Right ventricle myocardium inferior (tissue), 1 donor: ENCODE data around the gene MAPK1. TPM values are rescaled to one million over a fixed set of nuclear protein-coding genes. Genes with fewer than 3 reads are reported as not detected.
A peak's percentile ranks its signal among the peaks of the same experiment; 100 is the strongest.
"Not testable (repeated sequence)": the region's sequence is repeated elsewhere in the genome, so short reads cannot be mapped to it uniquely, and the experiment has no call there.

Experiments
- ATAC-seq: fragments of 200-7000 bp; cut with Tn5 transposase; one replicate; pipeline ENCODE4 v1.9.1; 2020; ENCODE audit warnings: mild to moderate bottlenecking, moderate library complexity
- DNase-seq: peaks from one replicate; pipeline ENCODE4 v3.0.0; 2021; ENCODE audit errors: missing footprints
- intact Hi-C: fragments of 100-400 bp; cut with DNase I; formaldehyde crosslinking; loops from one replicate; pipeline ENCODE4 v1.11.0; 2022
- total RNA-seq: library from RNA; stranded (reverse); fragmentation: NEBNext Ultra II Directional; extraction: Animal tissue kit (Norgen Biotek cat#: 25700); gene quantifications from one replicate; pipeline ENCODE4 v1.2.1, GENCODE V29; 2021
- donor health status: DM: no; HTN: yes; CAD: no; lungs with severe emphysema.

The MAPK1 gene
- total RNA-seq, 1 donor from 2014 or later: 79.2 TPM

GRCh38 chr22:21741790-21742189 lies 125.7 kb downstream of the MAPK1 start:
- no peak for ATAC-seq
- intact Hi-C loops: no loop called here
- no peak for DNase-seq

- ATAC-seq (no peak), DNase-seq (no peak)
- intact Hi-C loops: no loop called here
These were observed 126.4 kb downstream of the MAPK1 start for GRCh38 chr22:21741059-21741458.

GRCh38 chr22:21739828-21740377 lies 127.5 kb downstream of the MAPK1 start:
- no peak for ATAC-seq
- no peak for DNase-seq
- intact Hi-C loops: no loop called here

- ATAC-seq (no peak), DNase-seq (no peak)
- intact Hi-C loops: no loop called here
These were observed 128.5 kb downstream of the MAPK1 start for GRCh38 chr22:21738966-21739365.

- no peak for ATAC-seq
- intact Hi-C loops: no loop called here
- no peak for DNase-seq
These were observed 129.4 kb downstream of the MAPK1 start for GRCh38 chr22:21738081-21738480.

- intact Hi-C loops: no loop called here
- DNase-seq: no peak
These were observed 130.5 kb downstream of the MAPK1 start for GRCh38 chr22:21736948-21737347.

GRCh38 chr22:21736084-21736642 lies 131.3 kb downstream of the MAPK1 start:
- DNase-seq: no peak
- peak; percentile 16 for ATAC-seq
- intact Hi-C loops: no loop called here

More at GRCh38 chr22:21736948-21737347, 130.5 kb downstream of the MAPK1 start:
- no peak for ATAC-seq

GRCh38 chr22:21735200-21736083 lies 132.0 kb downstream of the MAPK1 start, which contains the start of gene YPEL1:
TSS of gene YPEL1 (minus strand) at chr22:21735794. CDS start at chr22:21710744, 25,050 bp downstream.
- peak; percentile 99 for ATAC-seq
- intact Hi-C loops: loop anchor here (2.0 kb wide), 1 partner anchor 129 kb away; no protein-coding TSS in a partner anchor

GRCh38 chr22:21734540-21735199 lies 132.8 kb downstream of the MAPK1 start:
- no peak for DNase-seq
- intact Hi-C loops: loop anchor here (2.0 kb wide), 1 partner anchor 130 kb away; no protein-coding TSS in a partner anchor

More at GRCh38 chr22:21735200-21736083, 132.0 kb downstream of the MAPK1 start, which contains the start of gene YPEL1:
- DNase-seq: peak; percentile 99

GRCh38 chr22:21731503-21731902 lies 135.9 kb downstream of the MAPK1 start:
- intact Hi-C loops: no loop called here
- ATAC-seq: no peak
- DNase-seq: no peak

More at GRCh38 chr22:21734540-21735199, 132.8 kb downstream of the MAPK1 start:
- no peak for ATAC-seq

GRCh38 chr22:21730535-21731308 lies 136.7 kb downstream of the MAPK1 start:
- DNase-seq (no peak), ATAC-seq (no peak)
- intact Hi-C loops: no loop called here

- DNase-seq, intact Hi-C loops, ATAC-seq: not testable (repeated sequence)
These were observed 138.3 kb downstream of the MAPK1 start for GRCh38 chr22:21729184-21729583.

GRCh38 chr22:21728270-21728669 lies 139.2 kb downstream of the MAPK1 start:
- intact Hi-C loops: no loop called here
- no peak for DNase-seq
- ATAC-seq: no peak

- peak; percentile 43 for DNase-seq
- intact Hi-C loops: no loop called here
- peak; percentile 23 for ATAC-seq
These were observed 139.7 kb downstream of the MAPK1 start for GRCh38 chr22:21727768-21728167.

GRCh38 chr22:21727159-21727558 lies 140.3 kb downstream of the MAPK1 start:
- ATAC-seq (no peak), DNase-seq (no peak)
- intact Hi-C loops: no loop called here

GRCh38 chr22:21726650-21727049 lies 140.8 kb downstream of the MAPK1 start:
- ATAC-seq: no peak
- DNase-seq: no peak
- intact Hi-C loops: no loop called here

- DNase-seq: no peak
- no peak for ATAC-seq
- intact Hi-C loops: no loop called here
These were observed 141.3 kb downstream of the MAPK1 start for GRCh38 chr22:21725956-21726649.

GRCh38 chr22:21724496-21724895 lies 142.9 kb downstream of the MAPK1 start:
- intact Hi-C loops, DNase-seq, ATAC-seq: not testable (repeated sequence)
